Measurements from ENCODE around the gene PLIN5.
"Not testable (repeated sequence)": the region's sequence is repeated elsewhere in the genome, so short reads cannot be mapped to it uniquely, and the experiment has no call there.

The PLIN5 gene

GRCh38 chr19:4542896-4543841, 8.1 kb upstream of the PLIN5 start:
- no peak for FAIRE-seq

GRCh38 chr19:4541806-4542145, 6.8 kb upstream of the PLIN5 start:
- not testable (repeated sequence) for FAIRE-seq

GRCh38 chr19:4541114-4541805, 6.2 kb upstream of the PLIN5 start:
- no peak for FAIRE-seq

GRCh38 chr19:4539693-4540581, 4.9 kb upstream of the PLIN5 start, which contains the start of gene LRG1:
Gene LRG1 (minus strand): TSS chr19:4540036. CDS start chr19:4540013, 23 bp downstream.
- FAIRE-seq = no peak

- no peak for FAIRE-seq
These were observed 4.2 kb upstream of the PLIN5 start for GRCh38 chr19:4539169-4539692.

GRCh38 chr19:4538601-4538954, 3.6 kb upstream of the PLIN5 start:
- no peak for FAIRE-seq

- no peak for FAIRE-seq
These were observed 3.1 kb upstream of the PLIN5 start for GRCh38 chr19:4537953-4538600.

- FAIRE-seq = no peak
These were observed 1.8 kb upstream of the PLIN5 start for GRCh38 chr19:4536798-4537197.

GRCh38 chr19:4533835-4534424, 1.1 kb downstream of the PLIN5 start:
- no peak for FAIRE-seq

- FAIRE-seq = no peak
These were observed 1.7 kb downstream of the PLIN5 start for GRCh38 chr19:4533334-4533733.

GRCh38 chr19:4531562-4532165, 3.4 kb downstream of the PLIN5 start:
- no peak for FAIRE-seq

- FAIRE-seq = no peak
These were observed 5.0 kb downstream of the PLIN5 start for GRCh38 chr19:4529924-4530522.

- FAIRE-seq = no peak
These were observed 6.2 kb downstream of the PLIN5 start for GRCh38 chr19:4528843-4529242.

GRCh38 chr19:4527377-4527776, 7.6 kb downstream of the PLIN5 start:
- FAIRE-seq = not testable (repeated sequence)

GRCh38 chr19:4525563-4526002, 9.4 kb downstream of the PLIN5 start:
- no peak for FAIRE-seq

GRCh38 chr19:4524808-4525562, 10.0 kb downstream of the PLIN5 start:
- no peak for FAIRE-seq

GRCh38 chr19:4523306-4524110, 11.5 kb downstream of the PLIN5 start:
- no peak for FAIRE-seq

- FAIRE-seq = no peak
These were observed 12.6 kb downstream of the PLIN5 start for GRCh38 chr19:4522291-4523002.

- FAIRE-seq = no peak
These were observed 13.2 kb downstream of the PLIN5 start for GRCh38 chr19:4521888-4522242.
